Measurements from ENCODE around the gene ZNF367.

The ZNF367 gene

GRCh38 chr9:96436456-96437126 lies 18.4 kb upstream of the ZNF367 start:
- DNase-seq (ENCODE audit: low read depth) = no peak

- DNase-seq (ENCODE audit: low read depth) = no peak
These were observed 17.9 kb upstream of the ZNF367 start for GRCh38 chr9:96436063-96436455.

DNA sequence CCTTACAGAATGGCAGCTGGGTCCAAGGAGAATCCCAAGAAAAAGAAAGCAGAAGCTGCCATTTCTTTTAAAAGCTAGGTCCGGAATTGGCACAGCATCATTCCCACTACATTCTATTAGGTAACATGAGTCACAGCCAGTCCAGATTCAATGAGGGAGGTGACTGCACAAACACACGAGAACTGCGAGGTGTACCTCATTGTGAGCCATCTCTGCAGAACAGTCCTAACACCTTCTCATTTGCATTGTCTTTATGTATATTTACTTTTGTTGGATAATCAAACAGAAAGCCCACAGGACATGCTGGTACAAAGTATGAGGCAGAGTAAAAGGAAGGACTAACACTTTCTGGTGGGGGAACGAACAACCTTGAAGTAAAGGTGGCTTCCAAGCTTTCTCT lies 17.2 kb upstream of the ZNF367 start:
- no peak for DNase-seq (ENCODE audit: low read depth)

GRCh38 chr9:96430377-96430776 lies 12.2 kb upstream of the ZNF367 start:
- DNase-seq (ENCODE audit: low read depth) = no peak

DNA sequence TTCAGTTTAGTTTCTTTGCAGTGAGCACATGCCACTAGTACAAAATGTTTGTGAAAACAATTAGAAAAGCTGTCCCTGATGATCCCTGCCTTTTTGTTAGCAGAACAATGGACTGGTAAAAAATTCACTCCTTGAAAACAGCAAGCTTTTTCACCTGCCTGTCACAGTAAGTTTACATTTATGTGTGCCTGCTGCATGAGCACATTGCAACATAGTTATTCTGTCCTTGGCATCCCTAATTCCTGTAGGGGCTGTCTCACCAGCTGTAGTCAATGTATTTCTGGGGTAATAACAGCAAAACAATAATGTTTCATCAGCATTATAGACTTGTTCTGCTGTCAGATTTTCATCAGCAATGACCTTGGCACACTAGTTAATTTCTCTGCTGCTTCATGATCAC lies 11.6 kb upstream of the ZNF367 start:
- DNase-seq (ENCODE audit: low read depth) = no peak

DNA sequence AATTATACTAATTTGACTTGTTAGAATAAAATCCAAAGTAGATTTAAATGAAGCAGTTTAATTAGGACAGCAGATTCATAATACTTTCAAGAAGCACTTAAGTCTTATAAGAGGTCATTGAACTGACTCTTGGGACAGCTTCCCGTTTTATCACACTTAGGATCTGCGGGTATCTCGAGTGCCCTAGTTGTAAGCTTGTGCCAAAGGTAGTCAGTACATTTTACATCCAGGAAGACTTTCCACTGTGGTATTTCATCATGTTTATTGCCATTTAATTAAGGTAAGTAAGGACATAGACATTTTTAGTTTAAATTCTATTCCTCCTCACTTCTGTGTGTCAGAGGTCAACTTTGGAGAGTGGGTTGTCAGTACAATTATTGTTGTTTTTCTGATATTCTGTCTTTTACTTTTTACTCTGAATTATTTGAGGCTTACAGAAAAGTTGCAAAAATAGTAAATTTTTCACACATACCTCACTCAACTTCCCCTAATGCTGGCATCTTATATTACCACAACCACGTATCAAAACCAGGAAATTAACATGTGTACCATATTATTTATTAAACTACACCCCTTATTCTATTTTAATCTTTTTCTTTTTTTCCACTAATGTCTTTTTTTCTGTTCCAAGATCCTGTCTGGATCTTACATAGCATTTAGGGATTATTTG lies 7.5 kb upstream of the ZNF367 start:
- no peak for DNase-seq (ENCODE audit: low read depth)

DNA sequence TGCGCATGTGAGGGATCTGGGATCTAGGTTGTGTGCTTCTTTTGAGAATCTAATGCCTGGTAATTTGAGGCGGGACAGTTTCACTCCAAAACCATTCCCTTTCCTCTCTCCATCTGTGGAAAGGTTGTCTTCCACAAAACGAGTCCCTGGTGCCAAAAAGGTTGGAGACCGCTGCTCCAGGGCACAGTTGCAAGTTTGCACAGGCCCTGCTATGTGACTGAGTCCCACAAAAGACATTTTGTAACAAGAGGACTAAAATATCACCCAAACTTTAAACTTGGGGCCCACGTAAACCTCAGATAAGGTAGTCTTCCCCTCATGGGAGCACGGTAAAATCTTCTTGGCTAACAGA lies 5.8 kb upstream of the ZNF367 start:
- DNase-seq (ENCODE audit: low read depth) = no peak

DNA sequence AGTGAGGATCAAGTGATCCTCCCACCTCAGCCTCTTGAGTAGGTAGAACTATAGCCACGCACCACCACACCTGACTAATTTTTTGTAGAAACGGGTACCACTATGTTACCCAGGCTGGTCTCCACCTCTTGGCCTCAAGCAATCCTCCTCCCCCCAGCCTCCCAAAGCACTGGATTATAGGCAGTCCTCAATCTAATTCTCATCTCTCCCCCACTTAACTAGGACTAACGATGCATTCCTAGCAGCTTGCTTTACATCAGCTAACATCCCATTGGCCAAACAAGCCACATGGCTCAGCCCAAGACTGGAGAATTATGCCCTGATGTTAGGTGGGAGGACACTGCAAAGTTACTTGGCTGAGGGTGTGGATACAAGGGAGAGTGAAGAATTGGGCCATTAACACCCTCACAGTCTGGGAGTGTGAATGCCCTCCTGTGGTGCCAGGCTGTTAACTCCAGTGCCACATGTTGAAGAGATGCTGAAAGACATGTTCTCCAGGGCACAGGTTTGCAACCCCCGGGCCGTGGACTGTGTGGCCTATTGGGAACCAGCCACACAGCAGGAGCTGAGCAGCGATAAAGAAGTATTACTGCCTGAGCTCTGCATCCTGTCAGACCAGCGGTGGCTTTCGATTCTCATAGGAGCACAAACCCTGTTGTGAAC lies 5.3 kb upstream of the ZNF367 start:
- no peak for DNase-seq (ENCODE audit: low read depth)

- no peak for DNase-seq (ENCODE audit: low read depth)
These were observed 2.5 kb upstream of the ZNF367 start for GRCh38 chr9:96420468-96421219.

- DNase-seq (ENCODE audit: low read depth) = no peak
These were observed 1.5 kb upstream of the ZNF367 start for GRCh38 chr9:96419691-96419969.

DNA sequence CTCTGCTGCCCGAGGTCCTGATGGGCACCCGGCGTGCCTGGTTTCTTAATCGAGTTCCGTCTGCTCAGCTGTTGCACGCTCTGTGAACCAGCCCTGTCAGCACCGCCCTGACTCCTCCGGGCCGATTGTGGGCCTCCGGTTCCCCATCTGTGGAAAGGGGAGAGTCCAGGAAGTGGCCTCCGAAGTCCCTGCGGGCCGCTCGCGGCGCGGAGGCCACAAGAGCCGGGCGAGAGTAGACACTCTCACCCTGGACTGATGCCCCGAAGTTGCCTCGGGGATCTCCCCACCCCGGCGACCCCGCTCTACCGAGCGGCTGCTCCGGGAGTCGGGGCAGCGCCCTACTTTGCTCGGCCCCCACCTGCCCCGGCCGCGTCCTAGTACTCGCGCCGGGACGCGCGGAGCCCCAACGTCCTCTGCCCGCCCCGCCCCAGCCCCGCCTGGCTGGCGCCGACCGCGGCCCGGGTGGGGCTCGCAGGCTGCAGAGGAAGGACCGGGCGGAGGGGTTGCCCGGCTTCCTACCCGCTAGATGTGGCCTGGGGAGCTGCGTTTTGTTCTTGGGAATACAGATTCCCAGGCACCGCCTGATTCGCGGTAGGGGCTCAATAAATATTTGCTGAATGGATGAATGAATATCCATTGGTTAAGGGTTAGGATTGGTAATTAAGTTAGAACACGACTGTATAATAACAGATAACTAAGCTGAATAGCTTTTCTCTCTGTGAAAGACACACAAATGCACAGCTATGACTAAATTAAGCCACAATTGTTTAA lies 935 bp upstream of the ZNF367 start:
- DNase-seq (ENCODE audit: low read depth) = no peak

GRCh38 chr9:96417661-96418082 lies 498 bp downstream of the ZNF367 start:
- no peak for DNase-seq (ENCODE audit: low read depth)

DNA sequence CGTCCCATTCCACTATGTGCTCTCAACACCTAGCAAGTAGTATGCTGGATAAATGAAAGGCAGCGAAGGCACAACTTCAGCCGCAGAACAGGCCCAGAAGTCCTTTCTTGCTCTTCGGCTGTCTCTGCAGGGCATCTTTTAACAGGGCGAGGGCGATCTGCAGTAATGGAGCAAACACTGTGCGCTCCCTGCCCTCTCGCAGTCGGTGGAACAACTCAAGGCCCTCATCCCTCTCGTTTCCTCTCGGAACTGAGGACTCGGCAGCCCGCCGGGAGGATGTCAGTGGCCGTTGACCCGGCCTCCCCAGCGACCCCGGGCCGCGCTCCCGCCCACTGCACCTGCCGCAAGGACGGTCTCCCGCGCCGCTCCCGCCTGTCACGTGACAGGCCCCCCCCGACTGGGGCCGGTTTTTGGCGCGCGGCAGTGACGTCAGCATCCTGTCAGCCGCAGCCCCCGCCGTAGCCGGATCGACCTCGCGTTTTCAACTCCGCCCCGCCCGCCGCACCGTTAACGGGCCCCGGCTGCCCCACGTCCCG lies 1.1 kb downstream of the ZNF367 start:
- DNase-seq (ENCODE audit: low read depth) = peak; percentile 91

- DNase-seq (ENCODE audit: low read depth) = no peak
These were observed 4.6 kb downstream of the ZNF367 start for GRCh38 chr9:96413302-96414221.

- DNase-seq (ENCODE audit: low read depth) = no peak
These were observed 5.8 kb downstream of the ZNF367 start for GRCh38 chr9:96412174-96412913.

DNA sequence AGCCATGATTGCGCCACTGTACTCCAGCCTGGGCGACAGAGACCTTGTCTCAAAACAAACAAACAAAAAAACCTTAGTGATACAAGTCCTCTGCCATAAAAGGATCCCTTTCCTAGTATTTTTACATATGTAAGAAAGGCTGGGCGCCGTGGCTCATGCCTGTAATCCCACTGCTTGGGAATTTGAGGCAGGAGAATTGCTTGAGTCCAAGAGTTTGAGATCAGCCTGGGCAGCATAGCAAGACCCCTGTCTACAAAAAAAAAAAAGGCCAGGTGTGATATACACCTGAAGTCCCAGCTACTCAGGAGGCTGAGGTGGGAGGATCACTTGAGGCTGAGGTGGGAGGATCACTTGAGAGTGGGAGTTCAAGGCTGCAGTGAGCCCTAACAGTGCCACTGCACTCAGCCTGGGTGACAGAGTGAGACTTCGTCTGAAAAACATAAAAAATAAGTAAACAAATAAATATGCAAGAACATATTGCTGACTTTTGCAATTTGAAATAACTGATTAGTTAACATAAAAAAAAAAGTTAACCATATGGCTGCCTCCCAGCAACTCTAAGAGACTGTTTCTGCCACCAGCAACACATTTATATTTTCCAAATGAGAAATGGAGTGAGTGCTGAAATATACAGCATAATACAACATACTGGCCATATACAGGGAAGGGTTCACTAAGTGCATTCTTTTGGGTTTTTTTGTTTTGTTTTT lies 6.9 kb downstream of the ZNF367 start:
- no peak for DNase-seq (ENCODE audit: low read depth)

- no peak for DNase-seq (ENCODE audit: low read depth)
These were observed 9.5 kb downstream of the ZNF367 start for GRCh38 chr9:96408409-96409280.

- DNase-seq (ENCODE audit: low read depth) = no peak
These were observed 17.8 kb downstream of the ZNF367 start for GRCh38 chr9:96400132-96400910.
